PC-3 (cell line): ENCODE data around the gene TMEM184A.
A peak's percentile ranks its signal among the peaks of the same experiment; 100 is the strongest.

Experiments
- CTCF ChIP-seq: fragments of 300-600 bp; sonication (generic); conservative IDR thresholded peaks from 2 replicates; pipeline ENCODE4 v1.5.1; 2017; ENCODE audit warnings: antibody characterized with exemption, low read depth, mild to moderate bottlenecking, low read length
- EZH2 ChIP-seq: fragments of 300-600 bp; sonication (generic); IDR thresholded peaks from one replicate; pipeline ENCODE4 v1.6.1; 2017; ENCODE audit warnings: antibody characterized with exemption, mild to moderate bottlenecking, low read length; ENCODE audit not compliant: unreplicated experiment
- EZH2phosphoT487 ChIP-seq: fragments of 300-600 bp; sonication (generic); IDR thresholded peaks from 2 replicates; pipeline ENCODE4 v1.6.1; 2018; ENCODE audit warnings: mild to moderate bottlenecking, antibody characterized with exemption, low read length, borderline replicate concordance

DNA sequence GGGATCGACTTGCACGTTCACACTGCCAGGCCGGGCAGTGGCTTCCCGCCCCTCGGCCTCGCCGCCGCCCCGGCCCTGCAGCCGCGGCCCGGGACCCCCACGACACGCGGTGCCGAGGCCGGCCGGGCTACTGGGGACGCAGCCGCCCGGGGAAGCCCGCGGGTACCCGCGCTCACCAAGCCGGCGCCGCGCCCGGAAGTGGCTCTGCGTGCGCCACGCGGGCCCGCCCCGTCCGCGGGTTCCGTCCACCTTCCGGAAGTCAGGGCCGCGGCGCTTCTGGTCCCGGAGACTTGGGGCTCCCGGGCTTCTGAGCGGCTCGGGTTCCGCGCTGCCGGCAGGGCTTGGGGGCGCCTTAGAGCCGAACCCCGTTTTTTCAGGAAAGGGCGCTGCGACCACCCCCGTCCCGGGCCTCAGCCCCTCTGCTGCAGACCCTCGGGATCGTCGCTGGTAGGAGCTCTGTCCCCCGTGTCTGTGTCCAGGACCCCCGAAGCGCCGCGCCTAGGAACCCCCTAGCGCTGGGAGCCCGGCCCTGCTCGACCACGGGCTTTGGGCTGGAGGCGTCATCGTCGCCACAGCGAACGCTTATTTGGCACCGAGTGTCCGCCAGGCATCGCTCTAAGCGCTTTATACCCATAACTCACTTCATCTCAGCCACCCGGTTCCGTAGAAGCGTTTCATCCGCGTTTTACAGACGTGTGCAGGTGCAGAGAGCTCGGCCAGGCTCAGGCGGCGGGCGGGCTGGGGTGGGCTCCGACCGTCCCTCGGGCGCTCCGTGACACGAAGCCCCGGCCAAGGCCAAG, 14.0 kb upstream of the TMEM184A start, which contains the start of gene PSMG3:
- TF ChIP-seq CTCF (peak; percentile 31; the same call in 1 of the 2 replicates), EZH2 (no peak), EZH2phosphoT487 (no peak)
